ENCODE data around the gene POU6F2. TPM values are rescaled to one million over a fixed set of nuclear protein-coding genes. Genes with fewer than 3 reads are reported as not detected.
A peak's percentile ranks its signal among the peaks of the same experiment; 100 is the strongest.

The POU6F2 gene
- total RNA-seq, 1 donor from 2014 or later, result 0.44 TPM

DNA sequence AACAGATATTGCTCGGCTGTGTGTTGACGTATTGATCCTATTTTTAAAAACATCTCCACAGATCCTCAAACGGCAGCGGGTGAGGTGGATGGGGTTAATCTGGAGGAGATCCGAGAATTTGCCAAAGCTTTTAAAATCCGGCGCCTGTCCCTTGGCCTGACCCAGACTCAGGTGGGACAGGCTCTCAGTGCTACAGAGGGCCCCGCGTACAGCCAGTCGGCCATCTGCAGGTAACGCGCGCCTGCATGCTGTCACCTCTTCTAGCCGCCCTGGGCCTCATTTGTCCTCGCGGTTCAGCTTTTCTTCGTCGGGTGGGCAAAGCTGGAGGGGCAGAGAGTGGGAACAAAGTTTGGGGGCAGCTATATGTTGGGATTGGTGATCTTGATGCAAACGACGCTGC is 482.8 kb downstream of the POU6F2 start:
- H3K36me3 ChIP-seq, result no peaks in the 10 kb centered on the region
- H3K4me1 ChIP-seq, result no peaks in the 10 kb centered on the region
- intact Hi-C loops (cut with micrococcal nuclease), result loop anchor here (10.0 kb wide), 1 partner anchor 526 kb away; no protein-coding TSS in a partner anchor
- H3K27ac ChIP-seq (replicated peaks), result no peak overlapping the region
- H3K27me3 ChIP-seq (ENCODE audit: low read depth), result peaks cover 37% of the 10 kb centered on the region
- no peaks in the 10 kb centered on the region for H3K9me3 ChIP-seq (replicated peaks)
- H3K4me3 ChIP-seq, result no peak overlapping the region
- no peak for DNase-seq
- TF ChIP-seq, protein P1, sequence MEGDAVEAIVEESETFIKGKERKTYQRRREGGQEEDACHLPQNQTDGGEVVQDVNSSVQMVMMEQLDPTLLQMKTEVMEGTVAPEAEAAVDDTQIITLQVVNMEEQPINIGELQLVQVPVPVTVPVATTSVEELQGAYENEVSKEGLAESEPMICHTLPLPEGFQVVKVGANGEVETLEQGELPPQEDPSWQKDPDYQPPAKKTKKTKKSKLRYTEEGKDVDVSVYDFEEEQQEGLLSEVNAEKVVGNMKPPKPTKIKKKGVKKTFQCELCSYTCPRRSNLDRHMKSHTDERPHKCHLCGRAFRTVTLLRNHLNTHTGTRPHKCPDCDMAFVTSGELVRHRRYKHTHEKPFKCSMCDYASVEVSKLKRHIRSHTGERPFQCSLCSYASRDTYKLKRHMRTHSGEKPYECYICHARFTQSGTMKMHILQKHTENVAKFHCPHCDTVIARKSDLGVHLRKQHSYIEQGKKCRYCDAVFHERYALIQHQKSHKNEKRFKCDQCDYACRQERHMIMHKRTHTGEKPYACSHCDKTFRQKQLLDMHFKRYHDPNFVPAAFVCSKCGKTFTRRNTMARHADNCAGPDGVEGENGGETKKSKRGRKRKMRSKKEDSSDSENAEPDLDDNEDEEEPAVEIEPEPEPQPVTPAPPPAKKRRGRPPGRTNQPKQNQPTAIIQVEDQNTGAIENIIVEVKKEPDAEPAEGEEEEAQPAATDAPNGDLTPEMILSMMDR (IDR thresholded peaks at IDR 0.05; ENCODE audit: borderline replicate concordance), result no peak

DNA sequence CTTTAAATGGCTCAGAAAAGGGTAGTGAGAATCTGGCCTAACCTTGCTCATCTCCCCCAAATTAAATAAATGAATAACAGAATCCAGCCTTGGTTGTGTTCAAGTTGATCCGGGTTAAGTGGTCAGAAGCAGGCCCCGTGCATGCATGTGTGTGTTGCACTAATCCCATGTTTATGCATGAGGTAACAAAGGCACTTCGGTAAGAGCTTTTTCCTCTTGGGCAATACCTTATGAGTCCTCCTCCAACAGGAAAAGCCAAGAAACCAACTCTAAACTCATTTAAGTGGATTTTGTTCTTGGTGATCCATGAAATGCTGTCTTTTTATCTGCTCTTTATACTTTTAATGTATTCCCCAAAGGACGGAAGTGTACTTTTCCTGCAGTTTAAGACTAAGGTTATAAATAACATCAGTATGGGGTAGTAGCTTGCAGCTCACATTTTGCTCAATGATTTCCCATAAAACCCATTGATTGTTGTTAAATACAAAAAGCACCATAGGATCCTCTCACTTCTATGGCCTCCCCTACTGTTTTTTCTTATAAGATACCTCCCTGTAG is 483.6 kb downstream of the POU6F2 start:
- no peak for DNase-seq
- intact Hi-C loops (cut with micrococcal nuclease), result loop anchor here (10.0 kb wide), 1 partner anchor 527 kb away; no protein-coding TSS in a partner anchor
- Histone ChIP-seq H3K36me3 (no peaks in the 10 kb centered on the region), H3K4me3 (no peak overlapping the region), H3K9me3 (replicated peaks) (no peaks in the 10 kb centered on the region), H3K27me3 (ENCODE audit: low read depth) (peaks cover 44% of the 10 kb centered on the region), H3K27ac (replicated peaks) (no peak overlapping the region), H3K4me1 (no peaks in the 10 kb centered on the region)
- TF ChIP-seq, protein P1 (IDR thresholded peaks at IDR 0.05; ENCODE audit: borderline replicate concordance), result no peak

DNA sequence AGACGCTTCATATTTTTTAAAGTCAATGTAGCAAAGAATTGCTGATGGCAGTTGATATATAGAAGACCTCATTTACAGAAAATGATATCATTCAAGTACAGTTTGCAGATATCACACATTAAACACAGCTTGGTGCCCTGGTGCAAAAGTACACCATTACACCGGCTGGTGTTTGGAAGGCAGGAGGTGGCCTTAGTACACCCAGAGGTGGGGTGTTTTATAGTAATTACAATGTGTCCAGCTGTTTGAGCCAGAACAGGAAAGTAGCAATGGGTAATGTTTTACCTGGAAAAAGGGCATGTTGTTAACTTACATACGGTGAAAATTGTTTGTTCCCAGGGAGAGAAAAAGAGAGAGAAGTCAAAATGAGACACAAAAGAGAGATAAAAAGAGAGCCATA is 485.5 kb downstream of the POU6F2 start:
- Histone ChIP-seq H3K27ac (replicated peaks) (no peak overlapping the region), H3K9me3 (replicated peaks) (no peaks in the 10 kb centered on the region), H3K36me3 (no peaks in the 10 kb centered on the region), H3K4me3 (no peak overlapping the region), H3K27me3 (ENCODE audit: low read depth) (peaks cover 41% of the 10 kb centered on the region), H3K4me1 (no peaks in the 10 kb centered on the region)
- no peak for DNase-seq
- intact Hi-C loops (cut with micrococcal nuclease), result loop anchor here (10.0 kb wide), 1 partner anchor 528 kb away; no protein-coding TSS in a partner anchor
- TF ChIP-seq, protein P1 (IDR thresholded peaks at IDR 0.05; ENCODE audit: borderline replicate concordance), result no peak

DNA sequence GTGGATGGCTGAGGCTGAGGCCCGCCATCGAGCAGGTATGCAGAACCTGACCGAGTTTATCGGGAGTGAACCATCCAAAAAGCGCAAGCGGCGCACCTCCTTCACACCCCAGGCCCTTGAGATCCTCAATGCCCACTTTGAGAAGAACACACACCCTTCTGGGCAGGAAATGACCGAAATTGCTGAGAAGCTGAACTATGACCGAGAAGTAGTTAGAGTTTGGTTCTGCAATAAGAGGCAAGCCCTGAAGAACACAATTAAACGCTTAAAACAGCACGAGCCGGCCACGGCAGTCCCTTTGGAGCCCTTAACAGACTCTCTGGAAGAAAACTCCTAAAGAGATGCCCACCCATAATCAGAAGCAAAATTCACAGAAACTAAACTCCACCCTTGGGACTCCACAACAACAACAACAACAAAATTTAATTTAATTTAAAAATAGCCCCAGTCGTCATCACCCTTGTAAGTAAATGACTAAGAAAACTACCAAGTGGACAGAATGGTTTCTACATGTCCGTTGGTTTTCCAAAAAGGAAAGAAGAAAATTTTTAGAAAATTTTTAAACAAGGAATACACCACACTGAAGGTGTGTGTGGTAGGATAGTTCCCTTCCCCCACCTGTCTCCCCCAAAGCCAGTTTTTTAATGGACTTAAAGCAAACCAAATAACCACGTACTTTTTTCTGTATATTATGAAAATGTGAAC is 486.8 kb downstream of the POU6F2 start:
- H3K36me3 ChIP-seq, result no peaks in the 10 kb centered on the region
- peaks cover 41% of the 10 kb centered on the region for H3K27me3 ChIP-seq (ENCODE audit: low read depth)
- H3K27ac ChIP-seq (replicated peaks), result no peak overlapping the region
- H3K4me3 ChIP-seq, result no peak overlapping the region
- intact Hi-C loops (cut with micrococcal nuclease), result loop anchor here (10.0 kb wide), 1 partner anchor 530 kb away; no protein-coding TSS in a partner anchor
- H3K9me3 ChIP-seq (replicated peaks), result no peaks in the 10 kb centered on the region
- TF ChIP-seq, protein P1 (IDR thresholded peaks at IDR 0.05; ENCODE audit: borderline replicate concordance), result no peak
- H3K4me1 ChIP-seq, result no peaks in the 10 kb centered on the region
- DNase-seq, result no peak

DNA sequence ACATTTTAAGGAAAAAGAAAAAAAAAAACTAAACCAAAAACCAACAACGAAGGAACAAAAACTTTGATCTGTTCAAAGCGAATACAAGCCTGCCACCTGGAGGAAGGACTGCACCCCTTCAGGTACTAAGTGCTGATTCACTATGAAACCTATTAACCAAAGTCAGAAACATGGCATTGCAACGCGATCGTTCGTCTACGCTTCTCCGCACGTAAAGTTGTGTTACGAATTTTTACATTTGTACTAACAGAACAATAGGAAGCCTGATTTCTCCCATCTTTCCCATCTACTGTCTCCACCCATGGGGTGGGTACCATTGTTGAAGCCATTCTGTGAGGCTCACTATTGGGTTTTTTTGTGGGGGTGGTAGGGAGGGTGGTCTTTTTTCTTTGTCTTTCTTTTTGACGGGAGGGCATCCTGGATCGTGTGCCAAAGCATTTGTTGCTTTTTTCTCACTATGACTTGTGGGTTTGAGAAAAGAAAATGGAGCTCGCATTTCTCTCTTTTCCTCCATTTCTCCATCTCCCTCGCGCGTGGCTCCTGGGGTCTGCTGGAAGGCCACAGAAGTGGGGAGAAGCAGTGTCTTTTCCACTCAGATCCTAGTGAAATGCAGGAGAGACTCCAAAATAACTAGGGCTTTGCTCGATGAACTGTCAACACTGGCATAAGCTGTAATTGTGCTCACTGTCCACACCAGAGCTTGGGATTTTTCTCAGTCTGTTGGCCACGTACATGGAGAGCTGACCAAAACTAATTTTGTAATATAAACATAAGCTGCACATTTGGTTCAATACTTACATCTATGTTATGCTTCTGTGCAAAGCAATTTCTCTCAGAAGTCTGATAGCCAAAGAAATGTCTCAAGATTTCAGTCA is 487.6 kb downstream of the POU6F2 start:
- Histone ChIP-seq H3K4me1 (no peaks in the 10 kb centered on the region), H3K27ac (replicated peaks) (no peak overlapping the region)
- intact Hi-C loops (cut with micrococcal nuclease), result loop anchor here (10.0 kb wide), 1 partner anchor 530 kb away; no protein-coding TSS in a partner anchor

More for the DNA sequence above, 487.6 kb downstream of the POU6F2 start:
- no peak overlapping the region for H3K4me3 ChIP-seq
- no peak for DNase-seq
- H3K27me3 ChIP-seq (ENCODE audit: low read depth), result peaks cover 35% of the 10 kb centered on the region
- no peaks in the 10 kb centered on the region for H3K36me3 ChIP-seq
- TF ChIP-seq, protein P1 (IDR thresholded peaks at IDR 0.05; ENCODE audit: borderline replicate concordance), result peak; percentile 79
- H3K9me3 ChIP-seq (replicated peaks), result no peaks in the 10 kb centered on the region
